Measurements from ENCODE around the gene PKN3.

- no peak for TF ChIP-seq CTCF (IDR thresholded peaks at IDR 0.05; ENCODE audit: low read depth, low read length)
- no peak for TF ChIP-seq POLR2A (IDR thresholded peaks at IDR 0.05; ENCODE audit: extremely low read depth, insufficient read length)
Observed at GRCh38 chr9:128653908-128654307, 48.4 kb upstream of the PKN3 start.

All from NB4 (cell line).